ENCODE data around the gene SVIL. TPM values are rescaled to one million over a fixed set of nuclear protein-coding genes. Genes with fewer than 3 reads are reported as not detected.

SVIL gene
- polyA plus RNA-seq, 1 experiment = 47.9 TPM

DNA sequence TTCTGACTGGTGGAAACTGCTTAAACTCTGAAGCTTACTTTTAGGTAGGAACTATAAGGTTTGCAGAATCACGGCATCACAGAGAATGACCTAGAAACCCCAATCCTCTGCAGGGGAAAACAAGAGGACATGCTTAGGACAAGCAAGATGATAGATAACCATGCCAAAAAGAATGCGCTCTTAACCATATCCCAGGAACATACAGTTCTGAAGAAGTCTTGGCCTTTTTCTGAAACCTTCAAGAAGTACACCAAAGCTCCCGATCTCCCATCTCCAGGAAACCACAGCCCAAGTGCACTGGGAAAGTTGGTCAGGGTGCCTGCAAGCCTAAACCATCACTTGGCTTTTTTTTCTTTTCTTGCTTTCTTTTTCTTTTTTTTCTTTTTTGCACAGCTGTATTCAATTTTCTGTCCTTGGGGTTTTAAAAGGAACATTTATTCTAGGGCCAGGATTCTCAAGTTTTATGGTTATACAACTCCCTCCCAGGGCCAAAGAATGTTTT, 12.2 kb upstream of the SVIL start:
- TF ChIP-seq, protein P1, sequence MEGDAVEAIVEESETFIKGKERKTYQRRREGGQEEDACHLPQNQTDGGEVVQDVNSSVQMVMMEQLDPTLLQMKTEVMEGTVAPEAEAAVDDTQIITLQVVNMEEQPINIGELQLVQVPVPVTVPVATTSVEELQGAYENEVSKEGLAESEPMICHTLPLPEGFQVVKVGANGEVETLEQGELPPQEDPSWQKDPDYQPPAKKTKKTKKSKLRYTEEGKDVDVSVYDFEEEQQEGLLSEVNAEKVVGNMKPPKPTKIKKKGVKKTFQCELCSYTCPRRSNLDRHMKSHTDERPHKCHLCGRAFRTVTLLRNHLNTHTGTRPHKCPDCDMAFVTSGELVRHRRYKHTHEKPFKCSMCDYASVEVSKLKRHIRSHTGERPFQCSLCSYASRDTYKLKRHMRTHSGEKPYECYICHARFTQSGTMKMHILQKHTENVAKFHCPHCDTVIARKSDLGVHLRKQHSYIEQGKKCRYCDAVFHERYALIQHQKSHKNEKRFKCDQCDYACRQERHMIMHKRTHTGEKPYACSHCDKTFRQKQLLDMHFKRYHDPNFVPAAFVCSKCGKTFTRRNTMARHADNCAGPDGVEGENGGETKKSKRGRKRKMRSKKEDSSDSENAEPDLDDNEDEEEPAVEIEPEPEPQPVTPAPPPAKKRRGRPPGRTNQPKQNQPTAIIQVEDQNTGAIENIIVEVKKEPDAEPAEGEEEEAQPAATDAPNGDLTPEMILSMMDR (IDR thresholded peaks at IDR 0.05; ENCODE audit: low read depth, low read length) = no peak
- no peak overlapping the region for H3K4me3 ChIP-seq (ENCODE audit: low read depth, low read length)
- ChIA-PET POLR2A (no interaction called here), CTCF (interaction anchor here (0.6 to 0.8 kb wide), 2 partner anchors 11 to 200 kb away, joined by 3 to 4 read pairs; no protein-coding TSS in a partner anchor)
- no peaks in the 10 kb centered on the region for H3K27me3 ChIP-seq (ENCODE audit: control insufficient read depth, insufficient read depth, low read length)
- no peak for DNase-seq (ENCODE audit: low read depth, low spot score)
- H3K27ac ChIP-seq (ENCODE audit: low read depth, low read length) = no peak overlapping the region
- H3K9me3 ChIP-seq (ENCODE audit: control insufficient read depth, insufficient read depth, low read length) = no peaks in the 10 kb centered on the region; the same call in 1 of the 2 replicates

DNA sequence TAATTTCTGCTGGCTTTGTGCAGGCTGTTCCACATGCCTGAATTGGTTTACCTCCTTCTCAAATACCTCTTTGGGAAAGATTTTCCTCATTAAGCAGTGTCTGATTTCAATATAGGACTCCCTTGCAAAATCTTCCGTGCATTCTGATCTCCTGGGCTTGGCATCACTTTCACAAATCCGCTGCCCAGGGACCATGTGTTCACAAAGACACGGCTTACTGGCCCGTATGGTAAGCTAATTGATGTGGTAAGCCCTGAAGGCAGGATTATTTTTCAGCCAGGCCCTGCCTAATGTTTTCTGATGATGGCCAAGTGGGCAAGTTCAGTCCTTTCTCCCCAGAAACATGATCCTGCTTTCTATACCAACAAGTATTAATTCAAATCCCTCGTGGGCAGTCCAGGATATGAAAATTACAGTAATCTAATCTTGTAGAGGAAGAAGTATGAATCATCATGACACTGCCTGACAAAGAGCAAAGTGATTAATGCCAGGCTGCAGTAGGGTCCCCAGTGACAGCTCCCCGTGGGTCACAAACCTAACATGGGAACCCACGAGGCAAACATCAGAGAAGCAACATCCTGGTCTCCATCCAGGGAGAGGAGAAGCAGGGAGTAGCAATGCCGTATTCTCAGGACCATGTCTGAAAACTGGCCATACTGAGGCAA, 11.6 kb upstream of the SVIL start:
- Histone ChIP-seq H3K4me3 (ENCODE audit: low read depth, low read length) (no peak overlapping the region), H3K27ac (ENCODE audit: low read depth, low read length) (no peak overlapping the region), H3K27me3 (ENCODE audit: control insufficient read depth, insufficient read depth, low read length) (no peaks in the 10 kb centered on the region), H3K9me3 (ENCODE audit: control insufficient read depth, insufficient read depth, low read length) (no peaks in the 10 kb centered on the region; the same call in 1 of the 2 replicates)
- CTCF ChIA-PET = interaction anchor here (0.8 kb wide), 1 partner anchor 12 kb away, joined by 3 read pairs; no protein-coding TSS in a partner anchor
- POLR2A ChIA-PET = no interaction called here
- TF ChIP-seq, protein P1 (IDR thresholded peaks at IDR 0.05; ENCODE audit: low read depth, low read length) = no peak
- DNase-seq (ENCODE audit: low read depth, low spot score) = no peak

DNA sequence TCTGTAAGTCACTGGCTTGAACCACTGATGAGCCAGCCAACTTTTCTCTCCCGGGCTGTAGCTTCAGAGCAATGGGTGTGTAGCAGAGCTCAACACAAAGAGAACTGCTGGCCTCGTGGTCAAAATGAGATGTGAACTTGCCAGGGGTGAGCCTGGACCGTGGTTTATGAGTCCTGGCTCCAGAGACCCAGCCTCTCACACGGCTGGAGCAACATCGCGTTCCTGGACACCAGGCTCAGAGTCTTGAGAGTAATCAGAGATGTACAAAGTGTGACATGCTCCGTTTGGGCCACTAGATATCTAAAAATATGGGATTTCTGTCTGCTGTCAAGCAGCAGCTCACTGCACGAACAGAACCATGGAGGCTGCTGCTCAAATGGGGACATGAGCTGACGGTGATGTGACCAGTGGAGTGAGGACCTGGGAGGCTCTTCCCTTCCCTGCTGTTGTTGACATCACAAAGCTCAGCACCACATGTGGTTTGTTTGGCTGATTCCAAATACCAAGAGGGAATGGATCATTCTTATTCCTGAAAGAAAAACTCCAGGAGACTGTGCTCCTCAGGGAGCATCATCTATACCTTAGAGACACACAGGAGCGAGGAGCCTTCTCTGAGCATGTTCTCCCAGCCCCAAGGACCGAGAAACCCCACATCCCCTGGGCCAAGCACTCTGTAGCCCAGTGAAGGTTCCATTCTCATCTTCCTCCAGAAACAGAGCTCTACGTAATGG, 9.2 kb upstream of the SVIL start:
- Histone ChIP-seq H3K9me3 (ENCODE audit: control insufficient read depth, insufficient read depth, low read length) (no peaks in the 10 kb centered on the region), H3K27ac (ENCODE audit: low read depth, low read length) (no peak overlapping the region), H3K27me3 (ENCODE audit: control insufficient read depth, insufficient read depth, low read length) (no peaks in the 10 kb centered on the region), H3K4me3 (ENCODE audit: low read depth, low read length) (no peak overlapping the region)
- ChIA-PET CTCF (interaction anchor here (0.8 kb wide), 1 partner anchor 11 kb away, joined by 3 read pairs; no protein-coding TSS in a partner anchor), POLR2A (no interaction called here)
- no peak for DNase-seq (ENCODE audit: low read depth, low spot score)
- TF ChIP-seq, protein P1 (IDR thresholded peaks at IDR 0.05; ENCODE audit: low read depth, low read length) = no peak

DNA sequence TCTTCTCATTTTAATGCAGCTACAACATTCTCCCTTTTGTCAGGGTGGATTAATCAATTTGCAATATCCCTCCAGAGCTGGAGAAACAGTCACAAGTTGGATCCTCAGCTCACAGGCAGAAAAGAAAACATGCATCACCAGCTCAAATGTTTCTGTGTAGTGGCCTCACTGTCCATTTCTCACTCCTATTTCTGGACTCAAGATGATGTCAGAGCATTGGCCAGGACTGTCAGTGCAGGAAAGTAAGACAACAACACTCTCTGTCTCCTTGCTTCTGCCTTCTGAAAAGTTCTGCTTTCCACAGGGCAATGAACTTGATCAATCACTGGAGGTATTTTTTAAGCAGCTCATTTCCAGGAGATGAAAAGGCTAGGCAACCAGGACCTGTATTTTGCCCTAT, 8.2 kb upstream of the SVIL start:
- no peak for DNase-seq (ENCODE audit: low read depth, low spot score)
- POLR2A ChIA-PET = no interaction called here

More for the DNA sequence above, 8.2 kb upstream of the SVIL start:
- Histone ChIP-seq H3K9me3 (ENCODE audit: control insufficient read depth, insufficient read depth, low read length) (no peaks in the 10 kb centered on the region), H3K27me3 (ENCODE audit: control insufficient read depth, insufficient read depth, low read length) (no peaks in the 10 kb centered on the region), H3K27ac (ENCODE audit: low read depth, low read length) (no peak overlapping the region), H3K4me3 (ENCODE audit: low read depth, low read length) (no peak overlapping the region)
- CTCF ChIA-PET = interaction anchor here (0.6 to 1.2 kb wide), 2 partner anchors 51 to 53 kb away, joined by 3 to 17 read pairs; no protein-coding TSS in a partner anchor
- TF ChIP-seq, protein P1 (IDR thresholded peaks at IDR 0.05; ENCODE audit: low read depth, low read length) = no peak

Measured in AG04450 (cell line).